IPS-18c (cell line): ENCODE measurements around the gene PLSCR4.
"Not testable (repeated sequence)": the region's sequence is repeated elsewhere in the genome, so short reads cannot be mapped to it uniquely, and the experiment has no call there.

Source experiments
- H3K4me3 ChIP-seq: 2 replicates; pipeline ENCODE4 v1.7.0; 2013; ENCODE audit warnings: low read depth, mild to moderate bottlenecking, low read length, moderate library complexity; ENCODE audit not compliant: insufficient read depth
- H3K9me3 ChIP-seq: one replicate; pipeline ENCODE4 v1.6.1; 2013; ENCODE audit warnings: mild to moderate bottlenecking, low read length, moderate library complexity; ENCODE audit not compliant: control insufficient read depth, insufficient read depth

Gene PLSCR4

GRCh38 chr3:146259880-146260589, 9.1 kb upstream of the PLSCR4 start:
- Histone ChIP-seq H3K9me3 (no peaks in the 10 kb centered on the region), H3K4me3 (no peak overlapping the region)

GRCh38 chr3:146256851-146257486, 6.1 kb upstream of the PLSCR4 start:
- H3K4me3 ChIP-seq, result no peak overlapping the region
- H3K9me3 ChIP-seq, result no peaks in the 10 kb centered on the region

GRCh38 chr3:146252445-146252844, 1.5 kb upstream of the PLSCR4 start:
- not testable (repeated sequence) for H3K9me3 ChIP-seq, H3K4me3 ChIP-seq

GRCh38 chr3:146249921-146250320, 984 bp downstream of the PLSCR4 start:
- no peak overlapping the region for H3K4me3 ChIP-seq

DNA sequence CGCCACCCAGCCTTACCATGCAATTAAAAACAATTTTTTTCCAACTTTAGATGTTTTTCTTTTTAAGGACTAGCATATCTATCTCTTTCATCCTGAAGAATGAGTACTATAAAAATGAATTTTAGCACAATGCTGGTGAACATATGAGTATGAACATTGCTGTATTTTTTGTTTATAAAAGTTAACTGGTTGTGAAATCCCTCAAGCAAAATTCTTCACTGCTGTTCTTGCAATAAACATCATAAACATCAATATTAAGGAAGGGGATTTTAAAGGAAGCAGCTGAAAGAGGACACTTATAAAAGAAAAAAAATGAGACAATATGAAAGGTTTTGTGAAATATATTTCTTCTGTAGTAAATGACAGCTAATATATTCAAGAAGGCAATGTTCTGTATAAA, 3.0 kb downstream of the PLSCR4 start:
- H3K9me3 ChIP-seq, result no peaks in the 10 kb centered on the region
- no peak overlapping the region for H3K4me3 ChIP-seq

More at GRCh38 chr3:146249921-146250320, 984 bp downstream of the PLSCR4 start:
- H3K9me3 ChIP-seq, result no peaks in the 10 kb centered on the region

- Histone ChIP-seq H3K9me3 (no peaks in the 10 kb centered on the region), H3K4me3 (no peak overlapping the region)
These were observed 4.4 kb downstream of the PLSCR4 start for GRCh38 chr3:146246526-146246925.

GRCh38 chr3:146243559-146243958, 7.3 kb downstream of the PLSCR4 start:
- no peaks in the 10 kb centered on the region for H3K9me3 ChIP-seq
- no peak overlapping the region for H3K4me3 ChIP-seq

DNA sequence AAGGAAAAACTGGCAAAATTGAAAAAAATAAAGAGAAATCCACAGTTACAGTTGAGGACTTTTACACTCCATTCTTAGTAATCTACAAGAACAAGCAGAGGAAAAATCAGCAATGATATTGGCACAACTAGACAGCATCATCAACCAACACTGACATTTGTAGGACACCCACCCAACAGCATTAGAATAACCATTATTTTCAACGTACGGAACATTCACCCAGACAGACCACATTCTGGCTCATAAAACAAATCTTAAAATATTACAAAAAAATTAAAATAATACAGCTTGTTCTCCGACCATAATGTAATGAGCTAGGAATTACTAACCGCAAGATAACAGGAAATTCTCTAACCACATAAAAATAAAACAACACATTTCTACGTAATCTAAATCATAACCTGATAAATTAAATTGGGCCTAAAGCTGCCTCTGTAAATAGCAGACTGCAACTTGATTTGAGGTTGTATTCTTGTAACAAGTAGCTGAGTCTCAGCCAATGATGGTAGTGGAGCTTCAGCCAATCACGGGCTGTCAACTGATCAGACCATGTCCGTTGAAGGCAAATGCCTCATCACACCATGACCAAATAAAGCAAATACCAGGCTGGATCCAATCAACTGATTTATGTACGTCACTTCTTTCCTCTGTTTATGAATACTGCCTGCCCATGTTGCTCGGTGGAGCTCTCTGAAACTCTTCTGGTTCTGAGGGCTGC, 9.2 kb downstream of the PLSCR4 start:
- no peak overlapping the region for H3K4me3 ChIP-seq
- H3K9me3 ChIP-seq, result no peaks in the 10 kb centered on the region

- peaks cover 3% of the 10 kb centered on the region for H3K9me3 ChIP-seq
These were observed 17.4 kb downstream of the PLSCR4 start for GRCh38 chr3:146233487-146233886.

DNA sequence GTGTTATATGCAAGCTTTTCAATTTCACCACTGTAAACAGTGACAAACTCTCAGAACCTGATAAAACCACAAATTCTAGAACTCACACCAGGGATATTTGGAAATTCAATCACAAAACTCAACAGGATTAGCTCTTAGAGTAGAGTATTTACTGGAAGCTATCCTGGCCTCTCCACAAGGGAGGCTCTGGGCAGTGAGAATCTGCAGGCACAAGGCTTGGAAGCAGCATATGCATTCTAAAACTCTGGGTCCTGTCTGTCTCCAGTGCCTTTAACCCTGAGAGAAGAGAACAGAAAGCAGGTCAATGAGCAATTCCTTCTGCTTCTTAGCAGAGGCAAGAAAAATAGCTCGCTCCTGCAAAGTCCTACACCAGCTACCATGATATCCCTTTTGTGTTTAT, 23.4 kb downstream of the PLSCR4 start:
- Histone ChIP-seq H3K4me3 (no peak overlapping the region), H3K9me3 (no peaks in the 10 kb centered on the region)

More at GRCh38 chr3:146233487-146233886, 17.4 kb downstream of the PLSCR4 start:
- H3K4me3 ChIP-seq, result no peak overlapping the region

GRCh38 chr3:146226881-146227280, 24.0 kb downstream of the PLSCR4 start:
- no peaks in the 10 kb centered on the region for H3K9me3 ChIP-seq
- H3K4me3 ChIP-seq, result no peak overlapping the region

GRCh38 chr3:146225458-146225857, 25.4 kb downstream of the PLSCR4 start:
- H3K4me3 ChIP-seq, result not testable (repeated sequence)

DNA sequence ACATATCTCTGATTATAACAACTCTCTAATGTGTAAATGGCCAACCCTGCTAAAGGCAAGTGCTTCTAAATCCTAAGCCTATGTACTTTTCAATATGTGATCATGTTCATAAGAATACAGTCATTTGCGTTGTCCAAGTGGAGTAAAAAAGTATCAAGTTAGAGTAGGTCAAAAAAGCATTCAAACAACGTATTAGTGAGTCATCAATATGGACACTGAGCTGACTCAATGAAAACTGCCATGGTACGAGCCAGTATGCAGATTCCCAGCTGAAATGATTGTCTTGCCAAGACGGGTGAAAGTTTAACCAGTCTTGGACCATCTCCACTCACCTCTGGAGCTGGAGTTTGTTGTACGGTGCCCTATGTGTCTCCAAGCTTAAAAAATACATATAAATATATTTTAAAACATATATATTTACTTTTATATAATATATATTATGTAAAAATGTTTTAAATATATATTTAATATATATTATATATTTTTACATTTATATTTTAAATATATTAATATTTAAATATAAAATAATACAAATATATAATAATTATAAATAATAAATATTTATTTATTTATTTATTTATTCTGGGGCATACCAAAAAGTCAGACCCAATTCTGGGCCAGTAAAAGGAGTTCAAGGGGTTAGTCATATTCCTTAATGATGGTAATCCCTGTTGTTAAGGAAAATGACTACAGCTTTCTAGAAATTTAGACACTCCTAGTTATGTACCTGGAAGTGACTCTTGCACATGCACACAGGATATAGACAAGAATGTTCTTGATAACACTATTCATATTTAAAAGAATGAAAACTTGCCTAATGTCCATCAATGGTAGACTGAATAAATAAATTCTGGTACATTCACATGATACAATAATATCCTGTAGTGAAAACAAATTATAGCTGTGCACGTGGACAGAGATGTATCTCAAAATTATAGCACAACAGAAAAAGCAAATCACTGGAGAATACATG, 27.2 kb downstream of the PLSCR4 start:
- no peaks in the 10 kb centered on the region for H3K9me3 ChIP-seq
- no peak overlapping the region for H3K4me3 ChIP-seq

More at GRCh38 chr3:146225458-146225857, 25.4 kb downstream of the PLSCR4 start:
- H3K9me3 ChIP-seq, result not testable (repeated sequence)

DNA sequence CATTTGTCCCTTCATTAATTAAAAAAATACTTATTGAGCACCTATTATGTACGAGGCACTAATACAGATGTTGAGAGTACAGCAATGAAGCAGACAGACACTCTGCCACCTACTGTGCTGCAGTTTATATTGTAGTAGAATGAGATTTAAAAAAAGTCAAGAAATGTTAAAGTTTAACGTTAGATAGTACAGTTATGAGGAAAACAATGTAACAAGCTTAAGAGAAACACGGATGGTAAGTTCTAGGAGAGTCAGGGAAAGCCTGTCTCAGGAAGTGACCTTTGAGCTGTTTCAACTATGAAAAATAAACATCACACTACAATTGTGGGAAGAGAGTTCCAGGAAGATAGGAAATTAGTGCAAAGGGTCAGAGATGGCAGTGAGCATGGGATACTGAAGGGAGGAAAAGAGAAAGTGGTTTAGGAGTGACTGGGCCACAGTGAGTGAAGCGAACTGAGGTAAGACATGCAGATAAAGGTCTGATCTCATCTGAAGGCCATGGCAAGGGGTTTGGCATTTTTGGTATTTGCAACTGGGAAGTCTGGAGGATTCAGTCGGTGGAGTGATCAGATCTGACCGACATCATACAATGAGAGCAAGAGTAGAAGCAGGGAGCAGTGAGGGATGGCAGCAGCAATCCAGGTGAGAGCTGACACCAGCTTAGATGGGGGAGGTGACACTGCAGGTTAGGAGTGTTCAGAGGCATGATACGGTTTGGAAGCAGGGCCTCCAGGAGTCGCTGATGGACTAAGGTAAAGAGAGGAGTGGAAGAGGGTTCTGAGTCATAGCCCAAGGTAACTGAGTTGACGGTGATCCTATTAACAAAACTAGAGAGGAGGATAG, 28.5 kb downstream of the PLSCR4 start:
- Histone ChIP-seq H3K4me3 (no peak overlapping the region), H3K9me3 (no peaks in the 10 kb centered on the region)

GRCh38 chr3:146221276-146221675, 29.6 kb downstream of the PLSCR4 start:
- Histone ChIP-seq H3K9me3 (no peaks in the 10 kb centered on the region), H3K4me3 (no peak overlapping the region)
